ENCODE measurements around the gene PCDH19.

DNA sequence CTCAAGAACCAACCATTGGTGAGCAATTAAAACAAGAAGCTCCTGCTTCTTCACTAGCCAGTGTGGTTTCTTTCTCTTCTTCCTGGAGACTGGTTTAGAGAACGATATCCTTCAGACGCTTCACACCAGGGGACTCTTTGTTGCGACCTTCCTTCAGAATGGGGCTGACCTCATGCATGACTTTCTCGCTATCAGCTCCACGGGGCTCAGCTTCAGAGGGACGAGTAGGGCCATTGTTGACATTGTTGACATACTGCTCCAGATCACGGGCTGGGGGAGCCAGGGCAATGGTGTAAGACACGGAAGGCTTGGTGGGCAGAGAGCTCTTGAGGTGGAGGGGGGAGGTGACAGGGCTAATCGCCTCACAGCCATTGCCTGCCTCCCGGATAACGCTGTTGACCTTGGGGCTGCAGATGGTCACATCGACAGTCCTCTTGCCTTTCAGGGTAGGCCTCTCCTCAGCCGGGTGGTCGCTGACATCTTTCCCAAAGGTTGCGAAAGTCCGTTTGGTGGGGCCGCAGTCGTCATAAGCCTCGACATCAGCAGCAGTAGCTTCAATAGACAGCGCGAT is 113.8 kb downstream of the PCDH19 start:
- TF ChIP-seq CTCF (conservative IDR thresholded peaks at IDR 0.05; ENCODE audit: low read length), result no peak
- TF ChIP-seq EZH2phosphoT487 (IDR thresholded peaks at IDR 0.05; ENCODE audit: borderline replicate concordance, low read depth, low read length), result no peak
